OCI-LY3 (cell line): Measurements from ENCODE around the gene TMEM266.

Experiments used
- H2AFZ ChIP-seq: fragments of 200-600, 300-600 bp; shearing (Covaris generic); 2 replicates; pipeline ENCODE4 v1.6.0; 2014; ENCODE audit warnings: antibody characterized with exemption, low read depth, low read length
- H3K27ac ChIP-seq: fragments of 200-600, 300-600 bp; sonication (generic); 2 replicates; pipeline ENCODE4 v1.5.1; 2014; ENCODE audit warnings: mild to moderate bottlenecking, low read length, moderate library complexity, mixed read lengths
- H3K27me3 ChIP-seq: fragments of 200-600, 300-600 bp; sonication (generic); 2 replicates; pipeline ENCODE4 v1.6.1; 2014; ENCODE audit warnings: low read depth, low read length, mixed read lengths
- H3K36me3 ChIP-seq: fragments of 200-600, 300-600 bp; sonication (generic); replicated peaks from 2 replicates; pipeline ENCODE3; 2014; ENCODE audit warnings: low read depth, low read length, mixed read lengths
- H3K4me1 ChIP-seq: fragments of 300-600, 200-600 bp; sonication (generic); 2 replicates; pipeline ENCODE4 v1.6.1; 2014; ENCODE audit warnings: low read length, mixed read lengths
- H3K4me2 ChIP-seq: fragments of 200-600, 300-600 bp; sonication (generic); 2 replicates; pipeline ENCODE4 v1.6.1; 2014; ENCODE audit warnings: low read length, mixed read lengths
- H3K4me3 ChIP-seq: fragments of 300-600, 200-600 bp; sonication (generic); 2 replicates; pipeline ENCODE4 v1.5.1; 2014; ENCODE audit warnings: antibody characterized with exemption, mild to moderate bottlenecking, low read length, moderate library complexity
- H3K79me2 ChIP-seq: fragments of 300-600, 200-600 bp; shearing (Covaris generic); 2 replicates; pipeline ENCODE4 v1.6.1; 2014; ENCODE audit warnings: mild to moderate bottlenecking, low read length, mixed read lengths
- H3K9ac ChIP-seq: fragments of 300-600, 200-600 bp; shearing (Covaris generic); 2 replicates; pipeline ENCODE4 v1.6.0; 2014; ENCODE audit warnings: mild to moderate bottlenecking, low read length, moderate library complexity
- H3K9me3 ChIP-seq: fragments of 200-600, 300-600 bp; shearing (Covaris generic); 2 replicates; pipeline ENCODE4 v1.6.1; 2014; ENCODE audit warnings: low read length, mixed read lengths; ENCODE audit not compliant: insufficient read depth
- H4K20me1 ChIP-seq: fragments of 200-600, 300-600 bp; sonication (generic); 2 replicates; pipeline ENCODE4 v1.6.1; 2016; ENCODE audit warnings: low read length, mixed read lengths; ENCODE audit not compliant: insufficient read depth
- CTCF ChIP-seq: fragments of 200-600, 300-600 bp; sonication (generic); IDR thresholded peaks from 2 replicates; pipeline ENCODE4 v1.5.1; 2014; ENCODE audit warnings: antibody characterized with exemption, low read length, low read depth
- EZH2phosphoT487 ChIP-seq: fragments of 200-600 bp; shearing (Covaris generic); IDR thresholded peaks from 2 replicates; pipeline ENCODE4 v1.6.1; 2018; ENCODE audit warnings: antibody characterized with exemption, mixed run types, low read depth

TMEM266 gene

DNA sequence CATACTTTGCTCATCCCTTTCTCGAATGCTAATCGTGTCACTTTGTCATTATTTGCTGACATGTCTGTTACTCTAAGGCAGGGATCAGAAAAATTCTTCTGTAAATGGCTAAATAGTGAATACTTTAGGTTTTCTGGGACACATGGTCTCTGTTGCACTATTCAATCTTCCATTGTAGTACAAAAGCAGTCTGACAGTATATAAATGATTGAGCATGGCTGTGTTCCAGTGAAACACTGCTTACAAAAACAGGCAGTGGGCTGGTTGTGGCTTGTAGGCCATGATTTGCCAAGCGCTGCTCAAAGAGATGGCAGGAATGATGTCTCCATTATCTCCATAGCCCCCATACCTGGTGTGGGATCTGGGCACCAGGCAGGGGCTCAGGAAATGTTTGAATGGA is 45.6 kb downstream of the TMEM266 start:
- H3K27me3 ChIP-seq: peaks cover 3% of the 10 kb centered on the region; the same call in 1 of the 2 replicates
- no peaks in the 10 kb centered on the region for H4K20me1 ChIP-seq
- H3K79me2 ChIP-seq: no peaks in the 10 kb centered on the region
- no peak for TF ChIP-seq CTCF
- no peak for TF ChIP-seq EZH2phosphoT487
- H3K4me3 ChIP-seq: no peak overlapping the region
- no peak overlapping the region for H3K4me2 ChIP-seq
- no peaks in the 10 kb centered on the region for H3K4me1 ChIP-seq
- no peaks in the 10 kb centered on the region for H3K9me3 ChIP-seq
- H3K9ac ChIP-seq: no peak overlapping the region
- no peak overlapping the region for H3K27ac ChIP-seq
- H3K36me3 ChIP-seq: no peaks in the 10 kb centered on the region
- no peak overlapping the region for H2AFZ ChIP-seq

- H3K36me3 ChIP-seq: no peaks in the 10 kb centered on the region
- H4K20me1 ChIP-seq: no peaks in the 10 kb centered on the region
- TF ChIP-seq CTCF (no peak), EZH2phosphoT487 (no peak)
- no peak overlapping the region for H3K4me2 ChIP-seq
- no peak overlapping the region for H3K27ac ChIP-seq
- H3K9me3 ChIP-seq: no peaks in the 10 kb centered on the region
- H3K27me3 ChIP-seq: peaks cover 3% of the 10 kb centered on the region; the same call in 1 of the 2 replicates
- H3K4me3 ChIP-seq: no peak overlapping the region
- no peak overlapping the region for H2AFZ ChIP-seq
- H3K4me1 ChIP-seq: no peaks in the 10 kb centered on the region
- H3K9ac ChIP-seq: no peak overlapping the region
- H3K79me2 ChIP-seq: no peaks in the 10 kb centered on the region
Observed at GRCh38 chr15:76105911-76106310, 46.1 kb downstream of the TMEM266 start.

GRCh38 chr15:76107169-76107568 is 47.4 kb downstream of the TMEM266 start:
- Histone ChIP-seq H4K20me1 (no peaks in the 10 kb centered on the region), H3K4me2 (no peak overlapping the region), H3K9ac (no peak overlapping the region), H3K4me3 (no peak overlapping the region), H3K36me3 (no peaks in the 10 kb centered on the region), H3K79me2 (no peaks in the 10 kb centered on the region), H2AFZ (no peak overlapping the region), H3K4me1 (no peaks in the 10 kb centered on the region), H3K27ac (no peak overlapping the region), H3K27me3 (no peaks in the 10 kb centered on the region), H3K9me3 (no peaks in the 10 kb centered on the region)
- TF ChIP-seq CTCF: no peak
- no peak for TF ChIP-seq EZH2phosphoT487

DNA sequence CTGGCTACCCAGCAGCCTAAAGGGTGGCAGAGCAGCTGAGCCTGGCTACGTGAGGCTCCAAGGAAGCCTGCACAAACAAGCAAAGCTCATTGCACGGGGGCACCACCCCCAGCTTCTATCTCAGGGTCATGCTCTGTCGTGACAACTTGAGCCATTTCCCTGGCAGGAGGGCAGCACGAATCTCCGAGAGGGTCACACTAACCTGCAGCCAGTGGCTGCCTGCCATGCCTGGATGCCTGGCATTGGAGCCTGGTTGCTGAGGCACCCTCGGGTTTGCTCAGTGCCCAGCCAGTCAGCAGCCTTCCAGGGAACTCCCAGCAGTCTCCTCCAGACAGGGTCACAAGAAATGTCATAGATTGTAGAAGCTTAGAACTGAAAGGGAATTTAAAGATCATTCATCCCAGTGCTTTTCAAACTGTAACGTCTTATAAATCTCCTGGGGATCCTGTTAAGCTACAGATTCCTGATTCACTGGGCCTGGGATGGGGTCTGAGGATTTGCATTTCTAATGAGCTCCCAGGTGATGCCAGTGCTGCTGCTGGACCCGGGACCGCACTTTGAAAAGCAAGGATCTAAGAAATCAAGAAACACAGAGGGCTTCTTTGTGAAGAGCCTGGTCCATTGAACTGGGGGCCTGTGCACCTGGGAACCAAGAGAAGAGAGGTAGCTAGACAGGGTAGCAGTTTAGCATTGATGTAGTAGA is 48.4 kb downstream of the TMEM266 start:
- Histone ChIP-seq H3K79me2 (no peaks in the 10 kb centered on the region), H3K4me3 (no peak overlapping the region), H3K36me3 (no peaks in the 10 kb centered on the region), H3K9me3 (no peaks in the 10 kb centered on the region), H3K4me2 (no peak overlapping the region), H3K4me1 (no peaks in the 10 kb centered on the region), H3K27me3 (no peaks in the 10 kb centered on the region), H2AFZ (no peak overlapping the region), H3K27ac (no peak overlapping the region), H4K20me1 (no peaks in the 10 kb centered on the region), H3K9ac (no peak overlapping the region)
- no peak for TF ChIP-seq EZH2phosphoT487
- no peak for TF ChIP-seq CTCF
